PC-9 (cell line): ENCODE measurements around the gene PTPRC.

Experiments used
- CTCF ChIP-seq: fragments of 200-600 bp; sonication (generic); conservative IDR thresholded peaks from 2 replicates; pipeline ENCODE4 v1.6.1; 2017; ENCODE audit warnings: mixed run types, antibody characterized with exemption, mild to moderate bottlenecking, moderate library complexity
- EZH2 ChIP-seq: fragments of 200-600 bp; sonication (generic); IDR thresholded peaks from 2 replicates; pipeline ENCODE4 v1.8.0; 2017; ENCODE audit warnings: antibody characterized with exemption, low read depth

- TF ChIP-seq CTCF (no peak), EZH2 (no peak)
These were observed 123.2 kb downstream of the PTPRC start for GRCh38 chr1:198761859-198762616.
